Measurements from ENCODE around the gene NAE1. TPM values are rescaled to one million over a fixed set of nuclear protein-coding genes. Genes with fewer than 3 reads are reported as not detected.

Gene NAE1
- total RNA-seq, 2 donors from 2014 or later: 25.7 to 34.6 TPM

DNA sequence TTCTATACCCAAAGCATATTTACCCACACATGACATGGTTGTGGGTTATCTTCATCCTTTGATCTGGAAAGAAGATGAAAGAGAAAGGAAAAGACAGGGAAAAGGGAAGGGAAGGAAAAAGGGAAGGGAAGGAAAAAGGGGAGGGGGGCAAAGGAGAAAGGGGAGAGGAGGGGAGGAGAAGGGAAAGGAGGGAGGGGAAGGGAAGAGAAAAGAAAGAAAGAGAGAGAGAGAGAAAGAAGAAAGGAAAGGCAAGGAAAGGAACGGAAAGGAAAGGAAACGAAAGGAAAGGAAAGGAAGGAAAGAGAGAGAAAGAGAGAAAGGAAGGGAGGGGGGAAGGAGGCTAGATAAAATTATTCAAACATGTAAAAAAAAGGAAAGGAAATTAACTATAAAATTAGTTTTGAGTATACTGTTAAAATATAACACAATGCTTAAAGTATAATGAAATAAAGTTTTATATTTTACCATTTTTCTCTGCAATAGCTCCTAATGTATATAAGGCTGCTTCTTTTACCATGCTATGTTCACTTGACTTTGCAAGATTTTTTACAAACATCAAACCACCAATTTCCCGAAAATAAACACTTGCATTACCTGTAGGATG lies 40.5 kb downstream of the NAE1 start:
- WGBS, 2 donors: 64 to 80% methylated on average over 3 of the region's 3 CpGs
- intact Hi-C loops (cut with DNase I): no loop called here
- Histone ChIP-seq H3K4me3 (no peak overlapping the region), H3K9me3 (no peaks in the 10 kb centered on the region), H3K27me3 (no peaks in the 10 kb centered on the region), H3K27ac (no peak overlapping the region), H3K36me3 (replicated peaks in 1 of 2; ENCODE audit: insufficient read depth in 1 of 2, low read depth in 2 of 2) (no peaks in the 10 kb centered on the region), H3K4me1 (no peaks in the 10 kb centered on the region)
- ATAC-seq: no peak
- DNase-seq: no peak
- no peak for TF ChIP-seq POLR2A (IDR thresholded peaks at IDR 0.05)
- TF ChIP-seq, protein P1, sequence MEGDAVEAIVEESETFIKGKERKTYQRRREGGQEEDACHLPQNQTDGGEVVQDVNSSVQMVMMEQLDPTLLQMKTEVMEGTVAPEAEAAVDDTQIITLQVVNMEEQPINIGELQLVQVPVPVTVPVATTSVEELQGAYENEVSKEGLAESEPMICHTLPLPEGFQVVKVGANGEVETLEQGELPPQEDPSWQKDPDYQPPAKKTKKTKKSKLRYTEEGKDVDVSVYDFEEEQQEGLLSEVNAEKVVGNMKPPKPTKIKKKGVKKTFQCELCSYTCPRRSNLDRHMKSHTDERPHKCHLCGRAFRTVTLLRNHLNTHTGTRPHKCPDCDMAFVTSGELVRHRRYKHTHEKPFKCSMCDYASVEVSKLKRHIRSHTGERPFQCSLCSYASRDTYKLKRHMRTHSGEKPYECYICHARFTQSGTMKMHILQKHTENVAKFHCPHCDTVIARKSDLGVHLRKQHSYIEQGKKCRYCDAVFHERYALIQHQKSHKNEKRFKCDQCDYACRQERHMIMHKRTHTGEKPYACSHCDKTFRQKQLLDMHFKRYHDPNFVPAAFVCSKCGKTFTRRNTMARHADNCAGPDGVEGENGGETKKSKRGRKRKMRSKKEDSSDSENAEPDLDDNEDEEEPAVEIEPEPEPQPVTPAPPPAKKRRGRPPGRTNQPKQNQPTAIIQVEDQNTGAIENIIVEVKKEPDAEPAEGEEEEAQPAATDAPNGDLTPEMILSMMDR (IDR thresholded peaks at IDR 0.05): no peak

DNA sequence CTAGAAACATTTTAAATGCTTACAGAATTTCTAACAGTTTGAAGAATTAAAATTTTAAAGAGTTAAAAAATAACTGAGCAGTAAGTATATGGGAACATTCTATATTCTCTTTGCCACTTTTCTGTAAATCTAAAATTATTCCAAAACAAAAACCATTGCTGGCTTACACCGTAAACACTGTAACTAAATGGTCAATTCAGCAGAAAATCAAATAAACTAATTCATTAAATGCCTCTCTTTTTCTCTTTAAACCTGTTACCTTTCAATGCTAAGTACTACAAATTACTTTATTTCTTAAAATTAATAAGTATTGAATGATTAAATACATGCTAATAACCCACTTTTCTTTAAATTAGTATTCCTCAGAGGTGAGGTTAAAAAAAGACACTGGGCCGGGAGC lies 43.3 kb downstream of the NAE1 start:
- ATAC-seq: no peak
- H3K4me3 ChIP-seq: no peak overlapping the region
- H3K27me3 ChIP-seq: no peaks in the 10 kb centered on the region
- H3K4me1 ChIP-seq: no peaks in the 10 kb centered on the region
- H3K36me3 ChIP-seq (replicated peaks in 1 of 2; ENCODE audit: insufficient read depth in 1 of 2, low read depth in 2 of 2): no peaks in the 10 kb centered on the region
- WGBS, 2 donors: 95 to 97% methylated on average over 2 of the region's 2 CpGs
- no peak for DNase-seq
- TF ChIP-seq POLR2A (IDR thresholded peaks at IDR 0.05): no peak
- TF ChIP-seq, protein P1 (IDR thresholded peaks at IDR 0.05): no peak
- H3K27ac ChIP-seq: no peak overlapping the region
- no peaks in the 10 kb centered on the region for H3K9me3 ChIP-seq
- intact Hi-C loops (cut with DNase I): no loop called here

DNA sequence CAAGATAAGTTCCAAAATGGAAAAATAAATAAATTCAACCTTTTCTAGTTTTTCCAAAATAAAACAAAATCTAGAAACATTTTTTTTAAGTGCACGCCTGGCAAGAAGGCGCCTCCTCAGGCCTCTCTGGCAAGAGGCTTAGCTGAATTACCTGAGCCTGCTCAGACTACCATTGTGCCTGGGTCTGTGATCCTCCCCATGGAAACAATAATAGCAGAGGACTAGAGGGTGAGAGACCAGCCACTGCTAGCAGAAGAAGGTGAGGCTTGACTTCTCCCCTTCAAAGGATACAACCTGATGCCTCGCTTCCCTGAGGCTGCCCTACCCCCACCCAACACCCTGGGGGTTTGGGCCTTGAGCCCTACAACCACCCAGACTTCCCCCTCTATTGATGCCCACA lies 44.2 kb downstream of the NAE1 start:
- 89 to 91% methylated on average over 2 to 3 of the region's 3 CpGs for WGBS, 2 donors
- H3K9me3 ChIP-seq: no peaks in the 10 kb centered on the region
- no peak for ATAC-seq
- TF ChIP-seq, protein P1 (IDR thresholded peaks at IDR 0.05): no peak
- TF ChIP-seq POLR2A (IDR thresholded peaks at IDR 0.05): no peak
- no peaks in the 10 kb centered on the region for H3K36me3 ChIP-seq (replicated peaks in 1 of 2; ENCODE audit: insufficient read depth in 1 of 2, low read depth in 2 of 2)
- H3K4me1 ChIP-seq: no peaks in the 10 kb centered on the region
- no peak overlapping the region for H3K4me3 ChIP-seq
- intact Hi-C loops (cut with DNase I): no loop called here
- DNase-seq: no peak
- H3K27ac ChIP-seq: no peak overlapping the region
- H3K27me3 ChIP-seq: no peaks in the 10 kb centered on the region

DNA sequence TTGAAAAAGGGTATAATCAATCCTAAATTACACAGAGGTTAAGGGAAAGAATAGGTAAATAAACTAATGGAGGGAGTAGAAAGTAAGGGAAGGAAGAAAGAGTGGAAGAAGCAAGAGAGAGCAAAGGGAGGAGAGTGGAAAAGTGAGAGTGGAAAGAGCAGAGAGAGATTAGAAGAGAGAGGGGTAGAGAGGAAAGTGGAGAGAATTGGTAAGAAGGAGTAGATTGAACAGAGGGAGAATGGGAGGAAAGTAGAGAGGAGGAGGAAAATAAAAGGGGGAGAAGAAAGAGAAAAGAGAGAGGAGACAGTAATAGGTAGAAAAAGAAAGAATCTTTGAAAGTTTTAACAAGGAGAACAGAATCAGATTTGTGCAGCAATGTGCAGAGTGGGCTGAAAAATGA lies 54.3 kb downstream of the NAE1 start:
- Histone ChIP-seq H3K27me3 (no peaks in the 10 kb centered on the region), H3K36me3 (replicated peaks in 1 of 2; ENCODE audit: insufficient read depth in 1 of 2, low read depth in 2 of 2) (no peaks in the 10 kb centered on the region), H3K4me3 (no peak overlapping the region), H3K9me3 (no peaks in the 10 kb centered on the region), H3K4me1 (no peaks in the 10 kb centered on the region), H3K27ac (no peak overlapping the region)
- ATAC-seq (no peak), DNase-seq (no peak)
- TF ChIP-seq POLR2A (IDR thresholded peaks at IDR 0.05): no peak
- TF ChIP-seq, protein P1 (IDR thresholded peaks at IDR 0.05): no peak
- intact Hi-C loops (cut with DNase I): no loop called here

DNA sequence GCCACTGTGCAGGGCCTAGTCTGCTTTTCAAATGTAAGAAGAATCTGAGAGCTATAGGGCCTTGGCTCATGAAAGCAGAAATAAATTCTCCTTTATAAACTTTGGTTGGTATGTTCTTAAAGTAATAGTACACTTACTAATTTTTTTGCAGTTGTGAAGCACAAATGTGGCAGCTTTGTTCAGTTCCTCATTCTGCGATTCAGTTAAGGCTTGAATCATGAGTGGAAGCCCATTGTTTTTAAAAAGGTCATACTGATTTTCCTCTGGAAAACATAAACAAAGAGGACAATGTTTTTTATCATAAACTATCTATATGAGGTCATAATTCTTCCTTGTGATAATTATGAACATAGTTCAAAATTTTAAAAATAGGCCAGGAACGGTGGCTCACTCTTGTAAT lies 55.8 kb downstream of the NAE1 start:
- H3K27me3 ChIP-seq: no peaks in the 10 kb centered on the region
- no peak overlapping the region for H3K27ac ChIP-seq
- no peaks in the 10 kb centered on the region for H3K9me3 ChIP-seq
- WGBS, 2 donors: 74 to 83% methylated on average over 2 of the region's 2 CpGs
- H3K4me1 ChIP-seq: no peaks in the 10 kb centered on the region
- TF ChIP-seq, protein P1 (IDR thresholded peaks at IDR 0.05): no peak
- intact Hi-C loops (cut with DNase I): no loop called here
- no peak for ATAC-seq
- no peak overlapping the region for H3K4me3 ChIP-seq
- DNase-seq: no peak
- H3K36me3 ChIP-seq (replicated peaks in 1 of 2; ENCODE audit: insufficient read depth in 1 of 2, low read depth in 2 of 2): no peaks in the 10 kb centered on the region

Data from body of pancreas (tissue), 4 donors.